Mucosa of gallbladder (tissue), 1 donor: ENCODE results near the gene SLC23A3. TPM values are rescaled to one million over a fixed set of nuclear protein-coding genes. Genes with fewer than 3 reads are reported as not detected.

Source experiments
- DNase-seq: peaks from one replicate; pipeline ENCODE4 v3.0.0-alpha.2; 2020; ENCODE audit warnings: low spot score
- total RNA-seq: library from RNA; stranded (reverse); gene quantifications from one replicate; pipeline ENCODE4 v1.2.1, GENCODE V29; 2021
- donor health status: DM: no; HTN: no; CAD: no.

SLC23A3 gene
- total RNA-seq, 1 donor from 2014 or later = 4.7 TPM

DNA sequence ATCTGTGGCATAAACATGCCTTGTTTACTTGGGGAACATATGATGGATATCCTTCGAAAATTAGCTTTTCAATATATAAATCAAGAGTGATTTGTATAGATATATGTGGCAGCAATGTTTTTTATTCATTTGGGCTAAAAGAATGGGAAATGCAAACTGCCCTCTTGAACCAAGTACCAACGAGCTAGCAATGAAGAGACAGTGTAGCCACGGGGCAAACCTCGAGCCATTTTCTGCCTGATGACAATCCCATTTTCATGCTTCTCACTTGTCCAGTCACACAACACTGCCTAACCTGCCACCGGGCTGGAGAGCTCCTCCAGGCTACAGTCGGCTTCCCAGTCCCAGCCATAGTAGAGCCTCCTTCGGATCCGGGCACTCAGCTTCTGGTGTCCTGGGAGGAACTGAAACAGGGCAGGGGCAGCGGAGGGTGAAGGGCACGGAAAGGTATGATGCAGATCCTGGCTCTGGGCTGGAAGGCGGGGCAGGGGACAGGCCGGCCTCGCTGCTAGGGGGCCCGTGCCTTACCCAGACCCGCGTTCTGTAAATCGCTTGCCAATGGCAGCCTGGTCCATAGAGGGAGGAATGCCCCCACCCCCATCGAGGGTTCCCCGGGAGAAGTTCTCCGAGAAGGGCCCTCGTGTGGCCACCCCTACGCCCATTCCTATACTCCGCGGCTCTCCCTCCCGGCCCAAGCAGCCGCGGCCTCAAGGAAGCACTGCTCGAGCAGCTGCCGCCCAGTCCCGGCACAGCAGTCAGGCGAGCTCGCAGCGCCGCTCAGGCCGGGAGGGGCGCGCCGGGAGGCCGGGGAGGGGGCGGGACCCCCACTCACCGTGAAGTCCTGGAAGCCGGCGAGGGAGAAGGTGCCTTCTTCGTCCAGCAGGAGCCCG, 6.3 kb upstream of the SLC23A3 start:
- peak; percentile 23 for DNase-seq

- peak; percentile 8 for DNase-seq
Measured at GRCh38 chr2:219175486-219175885, 5.7 kb upstream of the SLC23A3 start.

- peak; percentile 6 for DNase-seq
Measured at GRCh38 chr2:219174801-219175200, 5.0 kb upstream of the SLC23A3 start.

DNA sequence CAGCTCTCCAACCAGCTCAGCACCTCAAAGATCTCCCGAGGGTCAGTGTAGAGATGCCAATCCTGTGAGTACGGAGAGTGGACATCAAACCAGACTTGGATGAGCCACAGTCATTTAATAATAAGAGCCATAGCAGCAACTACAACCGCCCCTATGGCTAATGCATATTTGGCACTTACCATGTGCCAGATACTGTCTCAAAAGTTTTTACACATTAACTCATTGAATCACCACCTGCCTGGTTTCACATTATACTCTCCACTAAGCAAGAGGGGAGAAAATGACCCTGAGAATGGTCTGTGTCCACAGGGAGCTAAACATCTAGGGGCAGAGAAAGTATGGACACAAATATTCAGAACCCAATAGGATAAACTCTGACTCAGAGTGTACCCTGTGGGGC, 4.3 kb upstream of the SLC23A3 start:
- DNase-seq = peak; percentile 0

DNA sequence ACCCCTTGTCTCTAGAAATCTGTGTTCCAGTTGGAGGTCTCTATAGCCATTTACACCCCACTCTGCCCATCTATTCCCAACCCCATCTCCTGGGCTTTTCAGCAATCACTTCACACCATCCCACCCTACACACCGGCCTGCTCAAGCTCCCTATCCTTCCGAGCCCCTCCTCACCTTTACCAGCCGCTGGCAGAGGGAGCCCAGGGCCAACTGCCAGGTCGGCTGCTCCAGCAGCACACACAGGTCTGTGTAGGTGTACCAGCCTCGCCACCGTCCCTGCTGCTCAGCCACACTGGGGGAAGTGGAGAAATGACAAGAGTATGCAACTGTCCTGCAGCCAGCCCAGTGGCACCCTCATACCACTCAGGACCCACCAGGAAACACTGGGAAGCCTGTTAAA, 3.3 kb upstream of the SLC23A3 start:
- DNase-seq = peak; percentile 8

GRCh38 chr2:219172231-219173154, 2.7 kb upstream of the SLC23A3 start:
- DNase-seq = peak; percentile 9

- peak; percentile 67 for DNase-seq
Measured at GRCh38 chr2:219171231-219171651, 1.4 kb upstream of the SLC23A3 start.

- no peak for DNase-seq
Measured at GRCh38 chr2:219168932-219169331, 897 bp downstream of the SLC23A3 start.

DNA sequence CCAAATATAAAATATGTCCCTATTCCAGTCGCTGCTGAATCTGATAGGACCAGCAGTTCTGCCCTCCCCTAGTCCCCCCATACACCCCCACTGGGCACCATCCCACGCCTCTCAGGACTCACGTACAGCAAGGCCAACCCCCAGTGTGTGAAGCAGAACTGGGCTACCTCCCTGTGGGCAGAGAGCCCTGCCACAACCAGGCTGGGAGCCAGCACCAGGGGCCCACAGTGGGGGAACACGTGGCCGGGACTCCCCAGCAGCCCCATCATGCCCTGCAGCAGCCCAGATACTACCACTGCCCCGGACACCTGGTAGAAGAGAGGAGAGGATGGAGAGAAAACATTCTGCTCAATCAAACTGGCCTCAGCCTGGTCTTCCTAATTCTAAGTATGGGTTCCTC, 1.3 kb downstream of the SLC23A3 start:
- no peak for DNase-seq

DNA sequence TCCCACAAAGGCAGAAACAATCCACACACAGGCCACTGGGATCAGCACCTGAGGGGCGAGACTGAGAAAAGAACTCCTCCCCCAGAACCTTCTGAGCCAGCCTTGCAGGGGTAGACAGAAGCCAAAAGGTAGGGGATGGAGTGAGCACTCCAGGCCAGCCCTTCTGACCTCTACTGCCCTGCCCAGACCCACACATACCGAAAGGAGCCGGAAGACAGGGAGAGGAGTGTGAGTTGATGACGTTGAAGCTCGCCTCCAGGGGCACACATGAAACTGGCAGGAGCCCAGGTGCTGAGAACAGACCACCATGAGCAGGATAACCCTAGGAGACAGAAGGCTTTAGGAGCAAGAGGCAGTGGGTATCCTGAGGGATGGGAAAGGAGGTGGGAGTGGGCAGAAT, 1.8 kb downstream of the SLC23A3 start:
- no peak for DNase-seq

GRCh38 chr2:219165058-219165911, 4.5 kb downstream of the SLC23A3 start:
- no peak for DNase-seq

DNA sequence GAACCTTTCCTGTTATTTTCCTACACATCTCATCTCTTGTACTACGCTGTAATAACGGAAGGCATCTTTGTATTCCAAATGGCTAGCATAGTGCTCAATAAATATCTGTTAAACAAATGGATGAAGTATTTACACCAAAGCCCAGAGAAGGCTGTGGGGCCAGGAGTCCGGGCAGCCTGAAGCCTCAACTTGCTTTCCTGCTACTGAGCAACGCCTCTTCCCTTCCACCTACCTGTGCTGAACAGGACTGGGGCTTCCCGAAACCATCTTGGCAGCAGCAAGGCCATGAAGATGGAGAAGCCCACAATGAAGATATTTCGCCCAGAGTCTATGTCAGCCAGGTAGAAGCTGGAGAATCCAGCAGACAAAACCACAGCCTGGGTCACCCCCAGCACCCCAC, 6.7 kb downstream of the SLC23A3 start:
- DNase-seq = no peak

- no peak for DNase-seq
Measured at GRCh38 chr2:219161097-219161496, 8.7 kb downstream of the SLC23A3 start.

- DNase-seq = peak; percentile 97
Measured at GRCh38 chr2:219160186-219161017, 9.4 kb downstream of the SLC23A3 start, which contains the start of gene NHEJ1. TSS of gene NHEJ1 (minus strand) at chr2:219160815. CDS start at chr2:219158362, 2,453 bp downstream.

- no peak for DNase-seq
Measured at GRCh38 chr2:219159771-219160185, 10.1 kb downstream of the SLC23A3 start.

DNA sequence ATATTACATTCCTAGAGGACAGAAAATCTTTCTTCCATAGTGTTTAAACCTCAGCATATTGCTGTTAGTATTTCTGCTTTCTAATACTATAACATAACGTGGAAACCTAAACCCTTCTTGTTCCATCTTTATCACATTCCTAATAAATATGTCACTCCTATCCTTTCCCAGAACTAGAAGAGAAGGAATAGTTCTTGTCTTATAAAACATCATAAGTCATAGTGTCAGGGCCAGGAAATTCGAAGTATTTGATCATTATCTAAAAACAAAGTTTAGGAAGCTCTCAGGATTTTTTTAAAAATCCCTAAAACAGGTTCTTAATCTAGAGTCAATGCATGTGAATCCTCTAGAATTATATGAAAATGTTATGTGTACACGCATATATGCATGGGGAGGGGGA, 11.2 kb downstream of the SLC23A3 start:
- no peak for DNase-seq

DNA sequence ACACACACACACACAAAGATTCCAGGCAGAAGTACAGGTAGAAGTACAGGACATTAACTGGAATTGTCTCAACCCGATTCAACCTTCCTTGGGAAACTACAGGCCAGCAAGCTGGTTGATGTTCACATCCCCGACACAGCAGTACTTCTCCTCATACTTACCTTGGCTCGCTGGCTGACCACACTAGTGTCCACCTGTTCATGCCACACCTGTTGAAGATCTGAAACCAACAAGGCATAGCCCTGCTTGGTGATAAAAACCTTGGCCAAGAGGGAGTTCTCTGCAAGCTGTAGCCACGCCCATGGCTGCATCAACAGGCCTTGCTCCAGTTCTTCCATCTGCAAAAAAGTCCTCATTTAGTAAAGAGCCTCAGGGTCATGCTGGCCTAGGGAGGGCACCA, 11.8 kb downstream of the SLC23A3 start:
- DNase-seq = no peak

- DNase-seq = no peak
Measured at GRCh38 chr2:219157396-219157795, 12.4 kb downstream of the SLC23A3 start.

- DNase-seq = peak; percentile 46
Measured at GRCh38 chr2:219155054-219155644, 14.7 kb downstream of the SLC23A3 start.

- no peak for DNase-seq
Measured at GRCh38 chr2:219149667-219150066, 20.2 kb downstream of the SLC23A3 start.
